22Rv1 (cell line): Measurements from ENCODE around the gene TBCCD1.

Experiments used
- CTCF ChIP-seq: fragments of 450-650 bp; IDR thresholded peaks from 2 replicates; pipeline ENCODE4 v1.5.1; 2017; ENCODE audit warnings: mild to moderate bottlenecking
- ZFX ChIP-seq: fragments of 450-650 bp; IDR thresholded peaks from 2 replicates; pipeline ENCODE4 v1.6.1; 2017; ENCODE audit warnings: antibody characterized with exemption, borderline replicate concordance

GRCh38 chr3:186544281-186544680, 22.9 kb downstream of the TBCCD1 start, which contains the start of gene CRYGS:
- TF ChIP-seq CTCF (no peak), ZFX (no peak)
